HepG2 (cell line): ENCODE data around the gene GRIK5. TPM values are rescaled to one million over a fixed set of nuclear protein-coding genes. Genes with fewer than 3 reads are reported as not detected.

Experiments used
- ATF7 ChIP-seq, 2 experiments: fragments of 450-650 bp in 1 of 2; sonication (generic) in 1 of 2; formaldehyde crosslinking in 1 of 2; IDR thresholded peaks; 2 replicates each; pipeline versions ENCODE4 v1.4.0 to v1.6.1; 2016 to 2020; ENCODE audit warnings: antibody characterized with exemption in 1 of 2, mild to moderate bottlenecking in 1 of 2, missing genetic modification reagents in 1 of 2
- BCLAF1 ChIP-seq: fragments of 450-650 bp; IDR thresholded peaks from 2 replicates; pipeline ENCODE4 v1.6.1; 2017; ENCODE audit warnings: mild to moderate bottlenecking
- ELK4 ChIP-seq: sonication (generic); formaldehyde crosslinking; IDR thresholded peaks from 2 replicates; pipeline ENCODE4 v1.9.0; 2021; ENCODE audit warnings: missing genetic modification reagents, borderline replicate concordance
- GMEB2 ChIP-seq: IDR thresholded peaks from 2 replicates; pipeline ENCODE4 v1.6.1; 2016; ENCODE audit warnings: missing biosample characterization, missing genetic modification reagents, low read depth
- KLF13 ChIP-seq: sonication (generic); formaldehyde crosslinking; IDR thresholded peaks from 2 replicates; pipeline ENCODE4 v1.4.0; 2020; ENCODE audit warnings: mild to moderate bottlenecking, missing genetic modification reagents
- KMT2A ChIP-seq: sonication (generic); formaldehyde crosslinking; IDR thresholded peaks from 2 replicates; pipeline ENCODE4 v1.4.0; 2020; ENCODE audit warnings: missing genetic modification reagents
- MLLT10 ChIP-seq: sonication (generic); formaldehyde crosslinking; IDR thresholded peaks from 2 replicates; pipeline ENCODE4 v1.4.0; 2020; ENCODE audit warnings: missing genetic modification reagents
- NR2F2 ChIP-seq: IDR thresholded peaks from 2 replicates; pipeline ENCODE4 v1.6.1; 2012; ENCODE audit warnings: low read depth, inconsistent platforms, borderline replicate concordance
- PHB2 ChIP-seq: fragments of 450-650 bp; IDR thresholded peaks from 2 replicates; pipeline ENCODE4 v1.6.1; 2018; ENCODE audit not compliant: partially characterized antibody
- SETDB1 ChIP-seq: sonication (generic); formaldehyde crosslinking; IDR thresholded peaks from 2 replicates; pipeline ENCODE4 v1.5.1; 2020; ENCODE audit warnings: missing genetic modification reagents, mild to moderate bottlenecking, borderline replicate concordance
- ZMAT3 ChIP-seq: sonication (generic); formaldehyde crosslinking; conservative IDR thresholded peaks from 2 replicates; pipeline ENCODE4 v1.7.0; 2021; ENCODE audit warnings: missing genetic modification reagents
- ZNF101 ChIP-seq: sonication (generic); formaldehyde crosslinking; IDR thresholded peaks from 2 replicates; pipeline ENCODE4 v1.4.0; 2020; ENCODE audit warnings: mild to moderate bottlenecking, low read depth, missing genetic modification reagents, borderline replicate concordance
- ZNF510 ChIP-seq: sonication (generic); formaldehyde crosslinking; IDR thresholded peaks from 2 replicates; pipeline ENCODE4 v1.4.0; 2020; ENCODE audit warnings: low read depth, mild to moderate bottlenecking, missing genetic modification reagents
- ZNF557 ChIP-seq: sonication (generic); formaldehyde crosslinking; IDR thresholded peaks from 2 replicates; pipeline ENCODE4 v1.4.0; 2020; ENCODE audit warnings: missing genetic modification reagents
- polyA plus RNA-seq, 8 experiments: library from polyadenylated mRNA; depleted of rRNA in 3 of 8; stranded (reverse) in 7 of 8; unstranded in 1 of 8; fragments of >200 nt; fragmentation: Illumina TruSeq in 4 of 8; extraction: Trizol in 4 of 8; gene quantifications; 2 replicates each; pipeline versions ENCODE4 v1.2.1 to v1.2.3, GENCODE V29; 2011 to 2016; ENCODE audit warnings: low read depth in 4 of 8, missing spikeins in 1 of 8, mixed read lengths in 1 of 8; ENCODE audit not compliant: insufficient read depth in 1 of 8
- total RNA-seq, 5 experiments: library from RNA; depleted of rRNA; stranded (reverse); fragments of >200 nt; fragmentation: Illumina TruSeq; extraction: Trizol; gene quantifications; 2 replicates each; pipeline ENCODE4 v1.2.3, GENCODE V29; 2016; ENCODE audit warnings: low read depth in 1 of 5

The GRIK5 gene
- total and polyA plus RNA-seq, 2 of the 13 experiments (the other 11 are each of a cell fraction or from before 2014, with no cell fraction given), result not detected

- no peak for TF ChIP-seq ZNF101 (CRISPR knock-in tag)
- no peak for TF ChIP-seq ELK4 (CRISPR knock-in tag)
- peak; percentile 73; the same call in 1 of the 2 replicates for TF ChIP-seq GMEB2 (CRISPR knock-in tag)
- no peak for TF ChIP-seq ZNF557 (CRISPR knock-in tag)
- TF ChIP-seq ZMAT3 (CRISPR knock-in tag), result peak; percentile 83
- TF ChIP-seq PHB2, result no peak
- TF ChIP-seq ATF7 (IDR thresholded peaks at IDR 0.05), result no peak; the same call in 1 of the 2 replicates
- TF ChIP-seq ATF7 (CRISPR knock-in tag; IDR thresholded peaks at IDR 0.05), result peak; percentile 81
- no peak for TF ChIP-seq KMT2A (CRISPR knock-in tag)
- no peak for TF ChIP-seq KLF13 (CRISPR knock-in tag)
- TF ChIP-seq MLLT10 (CRISPR knock-in tag), result no peak
- peak; percentile 49; the same call in 1 of the 2 replicates for TF ChIP-seq ZNF510 (CRISPR knock-in tag)
- TF ChIP-seq NR2F2, result no peak
- no peak for TF ChIP-seq SETDB1
- TF ChIP-seq BCLAF1, result no peak
- TF ChIP-seq, all 625 proteins: peak for 199
Measured at GRCh38 chr19:42075616-42076379, 5.8 kb upstream of the GRIK5 start, which contains the start of gene ZNF574 (continued).
